ENCODE measurements around the gene CRYGS. TPM values are rescaled to one million over a fixed set of nuclear protein-coding genes. Genes with fewer than 3 reads are reported as not detected.

CRYGS gene
- total and polyA plus RNA-seq, 9 of the 15 experiments (the other 6 are each of a cell fraction or from before 2014, with no cell fraction given): 1.5 to 3.8 (median 2.0) TPM

- H3K27me3 ChIP-seq (ENCODE audit: control insufficient read depth in 2 of 2, insufficient read depth in 2 of 2, low read length in 2 of 2): peaks cover 16 to 49% of the 10 kb centered on the region in 2 experiments
Observed at GRCh38 chr3:186506191-186506739, 37.9 kb downstream of the CRYGS start.

More at GRCh38 chr3:186506191-186506739, 37.9 kb downstream of the CRYGS start:
- no peaks in the 10 kb centered on the region for H3K36me3 ChIP-seq (ENCODE audit: control insufficient read depth, insufficient read depth, low read length)
- H3K9ac ChIP-seq (ENCODE audit: insufficient read depth in 1 of 2, low read depth in 2 of 2, low read length in 2 of 2): no peak overlapping the region
- H3K4me2 ChIP-seq (ENCODE audit: insufficient read depth, low read length): no peak overlapping the region
- in situ Hi-C loops (cut with MboI) (no loop called here), intact Hi-C loops (cut with micrococcal nuclease) (no loop called here)
- H4K20me1 ChIP-seq (replicated peaks; ENCODE audit: control insufficient read depth, insufficient read depth, low read length): peaks cover 4% of the 10 kb centered on the region; the same call in 1 of the 2 replicates
- no TSS peak for BruUV-seq (replicated peaks)
- POLR2A ChIA-PET: no interaction called here
- ATAC-seq (no peak), FAIRE-seq (no peak), DNase-seq (ENCODE audit: extremely low read depth in 1 of 4, low spot score in 3 of 4) (no peak)
- TF ChIP-seq U2AF2 (optimal IDR thresholded peaks at IDR 0.05; ENCODE audit: low read depth, low read length): no peak
- TF ChIP-seq POLR2A (conservative IDR thresholded peaks at IDR 0.05): no peak
- no peak for TF ChIP-seq ZKSCAN3 (CRISPR knock-in tag; IDR thresholded peaks at IDR 0.05)
- TF ChIP-seq, protein P1, sequence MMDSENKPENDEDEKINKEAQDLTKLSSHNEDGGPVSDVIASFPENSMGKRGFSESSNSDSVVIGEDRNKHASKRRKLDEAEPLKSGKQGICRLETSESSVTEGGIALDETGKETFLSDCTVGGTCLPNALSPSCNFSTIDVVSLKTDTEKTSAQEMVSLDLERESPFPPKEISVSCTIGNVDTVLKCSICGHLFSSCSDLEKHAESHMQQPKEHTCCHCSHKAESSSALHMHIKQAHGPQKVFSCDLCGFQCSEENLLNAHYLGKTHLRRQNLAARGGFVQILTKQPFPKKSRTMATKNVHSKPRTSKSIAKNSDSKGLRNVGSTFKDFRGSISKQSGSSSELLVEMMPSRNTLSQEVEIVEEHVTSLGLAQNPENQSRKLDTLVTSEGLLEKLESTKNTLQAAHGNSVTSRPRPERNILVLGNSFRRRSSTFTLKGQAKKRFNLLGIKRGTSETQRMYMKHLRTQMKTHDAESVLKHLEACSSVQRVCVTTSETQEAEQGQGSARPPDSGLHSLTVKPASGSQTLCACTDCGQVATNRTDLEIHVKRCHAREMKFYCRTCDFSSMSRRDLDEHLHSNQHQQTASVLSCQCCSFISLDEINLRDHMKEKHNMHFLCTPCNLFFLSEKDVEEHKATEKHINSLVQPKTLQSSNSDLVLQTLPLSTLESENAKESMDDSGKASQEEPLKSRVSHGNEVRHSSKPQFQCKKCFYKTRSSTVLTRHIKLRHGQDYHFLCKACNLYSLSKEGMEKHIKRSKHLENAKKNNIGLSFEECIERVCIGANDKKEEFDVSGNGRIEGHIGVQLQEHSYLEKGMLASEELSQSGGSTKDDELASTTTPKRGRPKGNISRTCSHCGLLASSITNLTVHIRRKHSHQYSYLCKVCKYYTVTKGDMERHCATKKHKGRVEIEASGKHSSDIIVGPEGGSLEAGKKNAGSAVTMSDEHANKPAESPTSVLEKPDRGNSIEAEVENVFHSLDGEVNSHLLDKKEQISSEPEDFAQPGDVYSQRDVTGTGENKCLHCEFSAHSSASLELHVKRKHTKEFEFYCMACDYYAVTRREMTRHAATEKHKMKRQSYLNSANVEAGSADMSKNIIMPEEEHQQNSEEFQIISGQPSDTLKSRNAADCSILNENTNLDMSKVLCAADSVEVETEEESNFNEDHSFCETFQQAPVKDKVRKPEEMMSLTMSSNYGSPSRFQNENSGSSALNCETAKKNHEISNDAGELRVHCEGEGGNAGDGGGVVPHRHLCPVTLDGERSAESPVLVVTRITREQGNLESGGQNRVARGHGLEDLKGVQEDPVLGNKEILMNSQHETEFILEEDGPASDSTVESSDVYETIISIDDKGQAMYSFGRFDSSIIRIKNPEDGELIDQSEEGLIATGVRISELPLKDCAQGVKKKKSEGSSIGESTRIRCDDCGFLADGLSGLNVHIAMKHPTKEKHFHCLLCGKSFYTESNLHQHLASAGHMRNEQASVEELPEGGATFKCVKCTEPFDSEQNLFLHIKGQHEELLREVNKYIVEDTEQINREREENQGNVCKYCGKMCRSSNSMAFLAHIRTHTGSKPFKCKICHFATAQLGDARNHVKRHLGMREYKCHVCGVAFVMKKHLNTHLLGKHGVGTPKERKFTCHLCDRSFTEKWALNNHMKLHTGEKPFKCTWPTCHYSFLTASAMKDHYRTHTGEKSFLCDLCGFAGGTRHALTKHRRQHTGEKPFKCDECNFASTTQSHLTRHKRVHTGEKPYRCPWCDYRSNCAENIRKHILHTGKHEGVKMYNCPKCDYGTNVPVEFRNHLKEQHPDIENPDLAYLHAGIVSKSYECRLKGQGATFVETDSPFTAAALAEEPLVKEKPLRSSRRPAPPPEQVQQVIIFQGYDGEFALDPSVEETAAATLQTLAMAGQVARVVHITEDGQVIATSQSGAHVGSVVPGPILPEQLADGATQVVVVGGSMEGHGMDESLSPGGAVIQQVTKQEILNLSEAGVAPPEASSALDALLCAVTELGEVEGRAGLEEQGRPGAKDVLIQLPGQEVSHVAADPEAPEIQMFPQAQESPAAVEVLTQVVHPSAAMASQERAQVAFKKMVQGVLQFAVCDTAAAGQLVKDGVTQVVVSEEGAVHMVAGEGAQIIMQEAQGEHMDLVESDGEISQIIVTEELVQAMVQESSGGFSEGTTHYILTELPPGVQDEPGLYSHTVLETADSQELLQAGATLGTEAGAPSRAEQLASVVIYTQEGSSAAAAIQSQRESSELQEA (IDR thresholded peaks at IDR 0.05; ENCODE audit: low read depth): no peak
- TF ChIP-seq RAD21 (CRISPR knock-in tag; conservative IDR thresholded peaks at IDR 0.05 in 1 of 2, IDR thresholded peaks at IDR 0.05 in 1 of 2): no peak
- TF ChIP-seq MEF2D (tag; conservative IDR thresholded peaks at IDR 0.05; ENCODE audit: low read depth): no peak
- TF ChIP-seq ZNF175 (CRISPR knock-in tag; IDR thresholded peaks at IDR 0.05; ENCODE audit: low read depth): no peak
- no peak for TF ChIP-seq ASH1L (IDR thresholded peaks at IDR 0.05; ENCODE audit: borderline replicate concordance, low read depth, partially characterized antibody)
- TF ChIP-seq POU5F1 (IDR thresholded peaks at IDR 0.05; ENCODE audit: borderline replicate concordance, low read depth, low read length, partially characterized antibody): no peak
- TF ChIP-seq SMAD1 (IDR thresholded peaks at IDR 0.05; ENCODE audit: low read depth, low read length, partially characterized antibody): no peak
- no peak for TF ChIP-seq ZNF445 (CRISPR knock-in tag; IDR thresholded peaks at IDR 0.05; ENCODE audit: low read depth)
- TF ChIP-seq, protein P2, sequence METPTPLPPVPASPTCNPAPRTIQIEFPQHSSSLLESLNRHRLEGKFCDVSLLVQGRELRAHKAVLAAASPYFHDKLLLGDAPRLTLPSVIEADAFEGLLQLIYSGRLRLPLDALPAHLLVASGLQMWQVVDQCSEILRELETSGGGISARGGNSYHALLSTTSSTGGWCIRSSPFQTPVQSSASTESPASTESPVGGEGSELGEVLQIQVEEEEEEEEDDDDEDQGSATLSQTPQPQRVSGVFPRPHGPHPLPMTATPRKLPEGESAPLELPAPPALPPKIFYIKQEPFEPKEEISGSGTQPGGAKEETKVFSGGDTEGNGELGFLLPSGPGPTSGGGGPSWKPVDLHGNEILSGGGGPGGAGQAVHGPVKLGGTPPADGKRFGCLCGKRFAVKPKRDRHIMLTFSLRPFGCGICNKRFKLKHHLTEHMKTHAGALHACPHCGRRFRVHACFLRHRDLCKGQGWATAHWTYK (CRISPR knock-in tag; IDR thresholded peaks at IDR 0.05): no peak
- TF ChIP-seq ZKSCAN8 (CRISPR knock-in tag; IDR thresholded peaks at IDR 0.05): no peak
- H3K27ac ChIP-seq (ENCODE audit: extremely low read depth, low read depth, low read length): no peak overlapping the region
- H3K79me2 ChIP-seq (ENCODE audit: control insufficient read depth, insufficient read depth, low read length): no peaks in the 10 kb centered on the region
- CTCF ChIA-PET (ENCODE audit: low intra/inter-chr PET ratio): no interaction called here
- 0% methylated on average over 3 of the region's 3 CpGs for WGBS (ENCODE audit: insufficient coverage, low coverage, missing lambda C conversion rate)
- no peaks in the 10 kb centered on the region for H3K4me1 ChIP-seq (replicated peaks in 1 of 2; ENCODE audit: control insufficient read depth in 2 of 2, insufficient read depth in 2 of 2, low read length in 2 of 2)
- no peak overlapping the region for H2AFZ ChIP-seq (ENCODE audit: low read depth, low read length)
- no peaks in the 10 kb centered on the region for H3K9me1 ChIP-seq (ENCODE audit: control insufficient read depth, insufficient read depth, low read length)
- H3K9me3 ChIP-seq (replicated peaks; ENCODE audit: control insufficient read depth, insufficient read depth, low read depth, low read length): no peaks in the 10 kb centered on the region
- no peak overlapping the region for H3K4me3 ChIP-seq
